PC-9 (cell line): ENCODE data around the gene SENP6. TPM values are rescaled to one million over a fixed set of nuclear protein-coding genes. Genes with fewer than 3 reads are reported as not detected.

Experiments used
- BruUV-seq: library from RNA; stranded (reverse); fragments of 400-500 nt; replicated peaks from 2 replicates; lab custom pipeline; 2021; lab: Mats Ljungman, UMichigan
- CTCF ChIA-PET: fragments of 300-600 bp; sonication (Branson Sonifier 250); formaldehyde crosslinking; loops from one replicate; lab custom pipeline; 2022; ENCODE audit warnings: antibody characterized with exemption; lab: Charles Lee
- POLR2A ChIA-PET: fragments of 300-600 bp; sonication (Branson Sonifier 250); formaldehyde crosslinking; loops from one replicate; lab custom pipeline; 2022; ENCODE audit warnings: antibody characterized with exemption; ENCODE audit not compliant: unreplicated experiment; lab: Charles Lee
- DNase-seq, 2 experiments: peaks; one replicate each; pipeline versions ENCODE4 v3.0.0 to v3.0.0-alpha.2; 2015 to 2022; ENCODE audit warnings: mixed read lengths in 1 of 2
- H2AFZ ChIP-seq: fragments of 200-600 bp; sonication (generic); 2 replicates; pipeline ENCODE4 v1.8.1; 2017; ENCODE audit warnings: antibody characterized with exemption
- H3F3A ChIP-seq: fragments of 200-600 bp; sonication (generic); 2 replicates; pipeline ENCODE4 v1.8.1; 2017; ENCODE audit warnings: antibody characterized with exemption, mild to moderate bottlenecking, low read depth; ENCODE audit not compliant: insufficient read depth
- H3K27ac ChIP-seq: fragments of 200-600 bp; sonication (generic); 2 replicates; pipeline ENCODE4 v1.6.1; 2016; ENCODE audit warnings: mixed run types
- H3K27me3 ChIP-seq: fragments of 200-600 bp; sonication (generic); 2 replicates; pipeline ENCODE4 v1.6.1; 2016; ENCODE audit warnings: low read depth, mixed run types; ENCODE audit not compliant: insufficient read depth
- H3K36me3 ChIP-seq: fragments of 200-600 bp; sonication (generic); 2 replicates; pipeline ENCODE4 v1.6.1; 2016; ENCODE audit warnings: low read depth, mixed run types
- H3K4me1 ChIP-seq: fragments of 200-600 bp; sonication (generic); replicated peaks from 2 replicates; pipeline ENCODE4 v1.6.1; 2016; ENCODE audit warnings: mixed run types; ENCODE audit not compliant: insufficient read depth
- H3K4me2 ChIP-seq: fragments of 200-600 bp; sonication (generic); 2 replicates; pipeline ENCODE4 v1.6.1; 2017; ENCODE audit warnings: mixed run types
- H3K4me3 ChIP-seq: fragments of 200-600 bp; sonication (generic); 2 replicates; pipeline ENCODE4 v1.6.1; 2016; ENCODE audit warnings: mixed run types
- H3K79me2 ChIP-seq: fragments of 200-600 bp; sonication (generic); 2 replicates; pipeline ENCODE4 v1.6.1; 2017; ENCODE audit warnings: low read depth, mixed run types
- H3K9me2 ChIP-seq: fragments of 200-600 bp; sonication (generic); 2 replicates; pipeline ENCODE4 v1.8.1; 2017; ENCODE audit warnings: mild to moderate bottlenecking; ENCODE audit not compliant: insufficient read depth
- H3K9me3 ChIP-seq: fragments of 200-600 bp; sonication (generic); 2 replicates; pipeline ENCODE4 v1.8.1; 2016; ENCODE audit warnings: low read depth; ENCODE audit not compliant: insufficient read depth
- H4K20me1 ChIP-seq: fragments of 200-600 bp; sonication (generic); 2 replicates; pipeline ENCODE4 v1.8.1; 2017; ENCODE audit not compliant: insufficient read depth
- EZH2 ChIP-seq: fragments of 200-600 bp; sonication (generic); IDR thresholded peaks from 2 replicates; pipeline ENCODE4 v1.8.0; 2017; ENCODE audit warnings: antibody characterized with exemption, low read depth
- intact Hi-C: fragments of 100-400 bp; cut with micrococcal nuclease; formaldehyde crosslinking; loops from one replicate; pipeline ENCODE4 v1.10.0; 2022; ENCODE audit not compliant: unreplicated experiment
- total RNA-seq: library from RNA; stranded (reverse); gene quantifications from 2 replicates; pipeline ENCODE4 v1.2.3, GENCODE V29; 2021
- TF ChIP-seq, protein P1 (sequence below): fragments of 200-600 bp; sonication (generic); conservative IDR thresholded peaks from 2 replicates; pipeline ENCODE4 v1.6.1; 2017; ENCODE audit warnings: mixed run types, antibody characterized with exemption, mild to moderate bottlenecking, moderate library complexity

The SENP6 gene
- total RNA-seq, 1 experiment from 2014 or later = 70.4 TPM

DNA sequence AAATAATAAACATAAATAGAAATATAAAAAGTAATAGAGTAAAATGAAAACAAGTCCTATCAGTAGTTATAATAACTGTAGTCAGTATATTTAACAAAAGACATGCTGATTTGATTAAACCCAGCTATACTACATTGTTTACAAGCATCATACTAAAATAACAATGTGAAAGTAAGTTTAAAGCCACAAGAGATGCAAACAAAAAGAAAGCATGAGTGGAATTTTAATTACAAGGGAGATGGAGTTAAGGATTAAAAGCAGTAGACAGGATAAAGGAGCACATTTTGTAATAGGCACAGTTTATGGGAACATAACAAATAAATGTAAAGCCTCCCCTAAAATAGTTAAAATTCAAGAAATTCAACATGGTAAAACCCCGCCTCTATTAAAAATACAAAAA is 41.5 kb downstream of the SENP6 start:
- no peak overlapping the region for H2AFZ ChIP-seq
- DNase-seq = no peak
- peaks cover 6% of the 10 kb centered on the region; the same call in 1 of the 2 replicates for H3F3A ChIP-seq
- no peak overlapping the region for H3K4me3 ChIP-seq
- ChIA-PET POLR2A (no interaction called here), CTCF (no interaction called here)
- no peaks in the 10 kb centered on the region for H3K9me2 ChIP-seq
- H3K79me2 ChIP-seq = 0 out of 2 replicates have a peak, but pooled peaks cover 7% of the 10 kb centered on the region
- TF ChIP-seq, protein P1, sequence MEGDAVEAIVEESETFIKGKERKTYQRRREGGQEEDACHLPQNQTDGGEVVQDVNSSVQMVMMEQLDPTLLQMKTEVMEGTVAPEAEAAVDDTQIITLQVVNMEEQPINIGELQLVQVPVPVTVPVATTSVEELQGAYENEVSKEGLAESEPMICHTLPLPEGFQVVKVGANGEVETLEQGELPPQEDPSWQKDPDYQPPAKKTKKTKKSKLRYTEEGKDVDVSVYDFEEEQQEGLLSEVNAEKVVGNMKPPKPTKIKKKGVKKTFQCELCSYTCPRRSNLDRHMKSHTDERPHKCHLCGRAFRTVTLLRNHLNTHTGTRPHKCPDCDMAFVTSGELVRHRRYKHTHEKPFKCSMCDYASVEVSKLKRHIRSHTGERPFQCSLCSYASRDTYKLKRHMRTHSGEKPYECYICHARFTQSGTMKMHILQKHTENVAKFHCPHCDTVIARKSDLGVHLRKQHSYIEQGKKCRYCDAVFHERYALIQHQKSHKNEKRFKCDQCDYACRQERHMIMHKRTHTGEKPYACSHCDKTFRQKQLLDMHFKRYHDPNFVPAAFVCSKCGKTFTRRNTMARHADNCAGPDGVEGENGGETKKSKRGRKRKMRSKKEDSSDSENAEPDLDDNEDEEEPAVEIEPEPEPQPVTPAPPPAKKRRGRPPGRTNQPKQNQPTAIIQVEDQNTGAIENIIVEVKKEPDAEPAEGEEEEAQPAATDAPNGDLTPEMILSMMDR = no peak
- TF ChIP-seq EZH2 = no peak
- H4K20me1 ChIP-seq = no peaks in the 10 kb centered on the region
- no TSS peak for BruUV-seq
- H3K9me3 ChIP-seq = no peaks in the 10 kb centered on the region
- intact Hi-C loops = no loop called here
- H3K27ac ChIP-seq = no peak overlapping the region
- no peaks in the 10 kb centered on the region for H3K27me3 ChIP-seq
- H3K4me2 ChIP-seq = no peak overlapping the region
- peaks cover 21% of the 10 kb centered on the region for H3K36me3 ChIP-seq
- no peaks in the 10 kb centered on the region for H3K4me1 ChIP-seq

DNA sequence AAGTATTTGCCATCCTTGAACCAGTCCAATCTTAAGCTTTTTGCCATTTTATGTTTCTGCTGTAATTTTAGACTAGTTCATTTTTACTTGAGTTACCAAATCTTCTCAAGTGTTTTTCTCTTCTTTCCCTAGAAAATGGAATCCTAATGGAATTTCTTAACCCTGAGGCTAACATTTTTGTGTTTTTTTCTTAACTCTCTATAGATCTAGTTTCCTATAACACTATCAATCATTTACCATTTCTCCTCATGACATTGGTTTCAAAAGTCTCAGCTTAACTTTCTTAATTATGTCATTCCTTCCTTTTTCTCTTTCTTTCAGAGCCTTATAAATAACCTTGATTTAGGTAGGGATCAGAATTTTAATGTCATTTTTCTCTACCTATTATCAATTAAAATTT is 54.8 kb downstream of the SENP6 start:
- Histone ChIP-seq H3K4me3 (no peak overlapping the region), H4K20me1 (peaks cover 7% of the 10 kb centered on the region; the same call in 1 of the 2 replicates), H3F3A (no peaks in the 10 kb centered on the region), H3K27ac (no peak overlapping the region), H3K36me3 (peaks cover 39% of the 10 kb centered on the region), H3K4me2 (no peak overlapping the region), H3K27me3 (no peaks in the 10 kb centered on the region), H3K9me2 (no peaks in the 10 kb centered on the region), H3K79me2 (no peaks in the 10 kb centered on the region), H3K9me3 (no peaks in the 10 kb centered on the region), H3K4me1 (no peaks in the 10 kb centered on the region), H2AFZ (no peak overlapping the region)
- DNase-seq = no peak
- TF ChIP-seq EZH2 = no peak
- TF ChIP-seq, protein P1 = no peak
- POLR2A ChIA-PET = interaction anchor here (0.5 to 0.7 kb wide), 2 partner anchors 14 to 1890 kb away, joined by 5 read pairs; no protein-coding TSS in a partner anchor
- CTCF ChIA-PET = no interaction called here
- no TSS peak for BruUV-seq
- intact Hi-C loops = no loop called here

DNA sequence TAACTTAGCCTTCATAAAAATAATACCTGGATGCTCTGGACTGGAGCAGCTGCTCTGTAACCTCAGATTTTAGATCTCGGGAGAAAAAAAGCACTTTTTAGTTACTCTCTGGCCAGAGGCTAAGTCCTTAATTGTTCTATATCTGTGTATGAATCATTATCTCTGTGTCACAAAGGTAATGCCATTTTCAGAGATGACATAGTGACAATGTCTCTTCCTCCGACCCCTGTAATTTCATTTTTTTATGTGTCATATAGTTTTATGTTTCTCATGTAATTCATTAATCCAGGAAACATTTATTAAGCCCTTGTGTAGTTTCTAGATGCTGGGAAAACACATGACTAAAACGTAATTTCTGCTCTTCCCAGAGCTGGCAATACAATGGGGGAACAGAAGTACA is 55.6 kb downstream of the SENP6 start:
- intact Hi-C loops = no loop called here
- Histone ChIP-seq H3K4me1 (no peaks in the 10 kb centered on the region), H3K79me2 (no peaks in the 10 kb centered on the region), H3K27me3 (no peaks in the 10 kb centered on the region), H3K4me3 (no peak overlapping the region), H3K36me3 (peaks cover 43% of the 10 kb centered on the region), H3F3A (no peaks in the 10 kb centered on the region; the same call in 1 of the 2 replicates), H3K27ac (no peak overlapping the region), H2AFZ (no peak overlapping the region), H4K20me1 (peaks cover 7% of the 10 kb centered on the region; the same call in 1 of the 2 replicates), H3K4me2 (no peak overlapping the region), H3K9me3 (no peaks in the 10 kb centered on the region), H3K9me2 (no peaks in the 10 kb centered on the region)
- POLR2A ChIA-PET = no interaction called here
- DNase-seq = no peak
- CTCF ChIA-PET = no interaction called here
- no TSS peak for BruUV-seq
- no peak for TF ChIP-seq EZH2
- TF ChIP-seq, protein P1 = no peak
